ENCODE data around the gene TCL1B. TPM values are rescaled to one million over a fixed set of nuclear protein-coding genes. Genes with fewer than 3 reads are reported as not detected.

The TCL1B gene
- total RNA-seq, 1 donor from 2014 or later, result not detected

DNA sequence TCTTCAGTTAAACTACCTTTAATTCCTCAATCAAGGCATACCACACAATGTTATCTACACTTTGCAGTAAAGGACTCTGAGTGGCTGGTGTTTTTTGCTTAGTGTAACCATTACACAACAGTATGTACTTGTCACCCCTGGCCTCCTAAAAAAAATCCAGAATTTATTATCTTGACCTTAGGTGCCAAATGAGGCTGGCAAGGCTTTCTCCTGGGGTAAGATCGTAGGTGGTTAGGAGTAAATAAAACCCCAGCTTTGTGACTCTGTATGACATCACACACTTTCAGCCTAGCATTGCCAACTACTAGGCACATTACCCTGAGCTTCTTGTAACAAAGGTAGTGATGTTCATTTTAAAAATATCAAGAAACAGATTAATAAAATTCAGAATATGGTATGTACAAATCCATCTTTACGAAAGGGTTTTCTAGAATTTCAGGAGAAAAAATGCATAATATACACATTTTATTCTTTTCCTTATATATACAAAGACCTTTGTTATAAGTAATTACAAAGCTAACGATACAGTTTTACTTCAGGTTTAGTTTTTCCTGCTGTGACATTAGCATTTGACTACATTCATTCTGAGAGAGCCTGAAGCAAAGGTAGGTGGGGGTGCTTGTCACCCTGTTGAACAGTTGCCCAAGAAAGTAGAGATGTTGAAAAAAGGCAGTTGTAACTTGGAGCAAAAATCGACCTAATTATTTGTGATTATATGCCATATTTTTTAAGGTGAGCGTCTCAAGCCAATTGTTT is 14.2 kb downstream of the TCL1B start:
- Mint-ChIP-seq H3K4me3 (no peak overlapping the region), H3K4me1 (ENCODE audit: unreplicated experiment) (peaks cover 12% of the 10 kb centered on the region), H3K27me3 (peaks cover 43% of the 10 kb centered on the region), H3K36me3 (no peaks in the 10 kb centered on the region), H3K27ac (no peak overlapping the region), H3K9me3 (no peaks in the 10 kb centered on the region)
- TF ChIP-seq, protein P1, sequence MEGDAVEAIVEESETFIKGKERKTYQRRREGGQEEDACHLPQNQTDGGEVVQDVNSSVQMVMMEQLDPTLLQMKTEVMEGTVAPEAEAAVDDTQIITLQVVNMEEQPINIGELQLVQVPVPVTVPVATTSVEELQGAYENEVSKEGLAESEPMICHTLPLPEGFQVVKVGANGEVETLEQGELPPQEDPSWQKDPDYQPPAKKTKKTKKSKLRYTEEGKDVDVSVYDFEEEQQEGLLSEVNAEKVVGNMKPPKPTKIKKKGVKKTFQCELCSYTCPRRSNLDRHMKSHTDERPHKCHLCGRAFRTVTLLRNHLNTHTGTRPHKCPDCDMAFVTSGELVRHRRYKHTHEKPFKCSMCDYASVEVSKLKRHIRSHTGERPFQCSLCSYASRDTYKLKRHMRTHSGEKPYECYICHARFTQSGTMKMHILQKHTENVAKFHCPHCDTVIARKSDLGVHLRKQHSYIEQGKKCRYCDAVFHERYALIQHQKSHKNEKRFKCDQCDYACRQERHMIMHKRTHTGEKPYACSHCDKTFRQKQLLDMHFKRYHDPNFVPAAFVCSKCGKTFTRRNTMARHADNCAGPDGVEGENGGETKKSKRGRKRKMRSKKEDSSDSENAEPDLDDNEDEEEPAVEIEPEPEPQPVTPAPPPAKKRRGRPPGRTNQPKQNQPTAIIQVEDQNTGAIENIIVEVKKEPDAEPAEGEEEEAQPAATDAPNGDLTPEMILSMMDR (conservative IDR thresholded peaks at IDR 0.05), result no peak
- no peak for DNase-seq (ENCODE audit: extremely low spot score, unreplicated experiment)

GRCh38 chr14:95701846-95702221 is 15.6 kb downstream of the TCL1B start:
- peaks cover 12% of the 10 kb centered on the region for H3K4me1 Mint-ChIP-seq (ENCODE audit: unreplicated experiment)
- no peak overlapping the region for H3K4me3 Mint-ChIP-seq
- no peak for DNase-seq (ENCODE audit: extremely low spot score, unreplicated experiment)
- no peak overlapping the region for H3K27ac Mint-ChIP-seq
- peaks cover 43% of the 10 kb centered on the region for H3K27me3 Mint-ChIP-seq
- H3K36me3 Mint-ChIP-seq, result no peaks in the 10 kb centered on the region
- no peaks in the 10 kb centered on the region for H3K9me3 Mint-ChIP-seq
- TF ChIP-seq, protein P1 (conservative IDR thresholded peaks at IDR 0.05), result no peak

GRCh38 chr14:95703341-95703740 is 17.1 kb downstream of the TCL1B start:
- Mint-ChIP-seq H3K4me1 (ENCODE audit: unreplicated experiment) (peaks cover 12% of the 10 kb centered on the region), H3K27me3 (peaks cover 33% of the 10 kb centered on the region), H3K4me3 (no peak overlapping the region), H3K27ac (no peak overlapping the region), H3K36me3 (no peaks in the 10 kb centered on the region), H3K9me3 (no peaks in the 10 kb centered on the region)
- no peak for DNase-seq (ENCODE audit: extremely low spot score, unreplicated experiment)
- TF ChIP-seq, protein P1 (conservative IDR thresholded peaks at IDR 0.05), result no peak

DNA sequence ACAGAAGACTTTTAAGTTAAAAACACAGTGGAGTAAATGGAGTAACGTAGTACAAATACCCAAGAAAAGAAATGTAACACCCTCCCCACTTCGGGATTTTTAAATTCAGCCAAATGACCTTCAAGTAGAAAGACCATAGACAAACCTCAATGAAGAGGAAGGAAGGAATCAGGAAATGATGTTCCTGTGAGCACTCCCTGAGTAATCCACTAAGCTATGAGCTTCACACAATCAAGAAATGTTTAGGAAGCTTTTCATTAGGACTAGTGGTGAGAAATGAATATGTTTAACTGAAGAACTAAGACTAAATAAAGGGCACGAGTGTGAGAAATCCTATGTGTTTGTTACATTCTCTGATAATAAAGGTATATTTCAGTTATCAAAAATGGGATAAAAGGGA is 17.6 kb downstream of the TCL1B start:
- H3K4me3 Mint-ChIP-seq, result no peak overlapping the region
- no peaks in the 10 kb centered on the region for H3K36me3 Mint-ChIP-seq
- H3K27me3 Mint-ChIP-seq, result peaks cover 32% of the 10 kb centered on the region
- H3K27ac Mint-ChIP-seq, result no peak overlapping the region
- H3K9me3 Mint-ChIP-seq, result no peaks in the 10 kb centered on the region
- no peak for DNase-seq (ENCODE audit: extremely low spot score, unreplicated experiment)
- TF ChIP-seq, protein P1 (conservative IDR thresholded peaks at IDR 0.05), result no peak
- peaks cover 12% of the 10 kb centered on the region for H3K4me1 Mint-ChIP-seq (ENCODE audit: unreplicated experiment)

GRCh38 chr14:95705518-95705917 is 19.3 kb downstream of the TCL1B start:
- H3K27ac Mint-ChIP-seq, result no peak overlapping the region
- no peak overlapping the region for H3K4me3 Mint-ChIP-seq
- H3K27me3 Mint-ChIP-seq, result peaks cover 32% of the 10 kb centered on the region
- no peaks in the 10 kb centered on the region for H3K9me3 Mint-ChIP-seq
- H3K4me1 Mint-ChIP-seq (ENCODE audit: unreplicated experiment), result peaks cover 3% of the 10 kb centered on the region
- TF ChIP-seq, protein P1 (conservative IDR thresholded peaks at IDR 0.05), result no peak
- no peak for DNase-seq (ENCODE audit: extremely low spot score, unreplicated experiment)
- no peaks in the 10 kb centered on the region for H3K36me3 Mint-ChIP-seq

Data from type B pancreatic cell (in vitro differentiated cells).